Measurements from ENCODE around the gene DHRS9. TPM values are rescaled to one million over a fixed set of nuclear protein-coding genes. Genes with fewer than 3 reads are reported as not detected.

Gene DHRS9
- total and polyA plus RNA-seq, 2 donors from 2014 or later = 2.2 TPM; not detected in 1

GRCh38 chr2:169136885-169137534, 67.6 kb downstream of the DHRS9 start:
- Histone ChIP-seq H3K4me3 (ENCODE audit: low read length in 3 of 3) (no peak overlapping the region), H3K9me3 (ENCODE audit: control insufficient read depth in 2 of 3, insufficient read depth in 1 of 3, low read length in 3 of 3) (no peaks in the 10 kb centered on the region), H3K9ac (ENCODE audit: low read length in 3 of 3) (no peak overlapping the region), H3K36me3 (ENCODE audit: control insufficient read depth in 2 of 3, insufficient read depth in 3 of 3, low read length in 3 of 3) (peaks cover 0 to 28% (median 13%) of the 10 kb centered on the region in 3 donors), H3K27ac (ENCODE audit: low read depth in 2 of 2, low read length in 2 of 2) (no peak overlapping the region), H3K27me3 (ENCODE audit: control insufficient read depth, insufficient read depth, low read length) (no peaks in the 10 kb centered on the region), H3K4me1 (ENCODE audit: control insufficient read depth in 2 of 3, insufficient read depth in 2 of 3, low read depth in 1 of 3, low read length in 3 of 3) (no peaks in the 10 kb centered on the region)
- no peak for TF ChIP-seq CTCF (IDR thresholded peaks at IDR 0.05; ENCODE audit: borderline replicate concordance, extremely low read depth, insufficient read depth)
- intact Hi-C loops (cut with DNase I) = no loop called here
- no peak for FAIRE-seq
- no peak for DNase-seq

GRCh38 chr2:169137924-169138323, 68.6 kb downstream of the DHRS9 start:
- H3K4me3 ChIP-seq (ENCODE audit: low read length in 3 of 3) = no peak overlapping the region
- TF ChIP-seq CTCF (IDR thresholded peaks at IDR 0.05; ENCODE audit: borderline replicate concordance, extremely low read depth, insufficient read depth) = no peak
- no peaks in the 10 kb centered on the region for H3K27me3 ChIP-seq (ENCODE audit: control insufficient read depth, insufficient read depth, low read length)
- H3K27ac ChIP-seq (ENCODE audit: low read depth in 2 of 2, low read length in 2 of 2) = no peak overlapping the region
- no peaks in the 10 kb centered on the region for H3K4me1 ChIP-seq (ENCODE audit: control insufficient read depth in 2 of 3, insufficient read depth in 2 of 3, low read depth in 1 of 3, low read length in 3 of 3)
- H3K9me3 ChIP-seq (ENCODE audit: control insufficient read depth in 2 of 3, insufficient read depth in 1 of 3, low read length in 3 of 3) = no peaks in the 10 kb centered on the region
- FAIRE-seq (no peak), DNase-seq (no peak)
- peaks cover 0 to 28% (median 13%) of the 10 kb centered on the region in 3 donors for H3K36me3 ChIP-seq (ENCODE audit: control insufficient read depth in 2 of 3, insufficient read depth in 3 of 3, low read length in 3 of 3)
- intact Hi-C loops (cut with DNase I) = no loop called here
- no peak overlapping the region for H3K9ac ChIP-seq (ENCODE audit: low read length in 3 of 3)

- Histone ChIP-seq H3K4me1 (ENCODE audit: control insufficient read depth in 2 of 3, insufficient read depth in 2 of 3, low read depth in 1 of 3, low read length in 3 of 3) (no peaks in the 10 kb centered on the region), H3K36me3 (ENCODE audit: control insufficient read depth in 2 of 3, insufficient read depth in 3 of 3, low read length in 3 of 3) (peaks cover 0 to 31% (median 13%) of the 10 kb centered on the region in 3 donors), H3K4me3 (ENCODE audit: low read length in 3 of 3) (no peak overlapping the region), H3K9ac (ENCODE audit: low read length in 3 of 3) (no peak overlapping the region), H3K27ac (ENCODE audit: low read depth in 2 of 2, low read length in 2 of 2) (no peak overlapping the region), H3K27me3 (ENCODE audit: control insufficient read depth, insufficient read depth, low read length) (no peaks in the 10 kb centered on the region), H3K9me3 (ENCODE audit: control insufficient read depth in 2 of 3, insufficient read depth in 1 of 3, low read length in 3 of 3) (no peaks in the 10 kb centered on the region)
- intact Hi-C loops (cut with DNase I) = no loop called here
- FAIRE-seq (no peak), DNase-seq (no peak)
- no peak for TF ChIP-seq CTCF (IDR thresholded peaks at IDR 0.05; ENCODE audit: borderline replicate concordance, extremely low read depth, insufficient read depth)
Measured at GRCh38 chr2:169139145-169139544, 69.8 kb downstream of the DHRS9 start.
